Heart left ventricle (tissue), 16 donors: ENCODE measurements around the gene CDH2. TPM values are rescaled to one million over a fixed set of nuclear protein-coding genes. Genes with fewer than 3 reads are reported as not detected.

Experiments used
- ATAC-seq, 4 donors: fragments of 200-7000 bp; cut with Tn5 transposase; one replicate each; pipeline ENCODE4 v1.9.1; 2020 to 2022; ENCODE audit warnings: moderate library complexity in 4 of 4, mild to moderate bottlenecking in 3 of 4, moderate number of reproducible peaks in 1 of 4
- DNase-seq, 5 donors: peaks; one replicate each; pipeline ENCODE4 v3.0.0-alpha.2; 2020
- H3K27ac ChIP-seq, 12 donors: fragments of 200-600 bp; sonication (generic) in 4 of 12; one replicate each; pipeline versions ENCODE4 v1.5.0 to v1.8.0; 2016 to 2022; ENCODE audit warnings: mild to moderate bottlenecking in 2 of 12
- H3K27me3 ChIP-seq, 9 donors: fragments of 200-600 bp; sonication (generic) in 2 of 9; one replicate each; pipeline versions ENCODE4 v1.5.1 to v1.8.0; 2016 to 2022; ENCODE audit warnings: mild to moderate bottlenecking in 3 of 9
- H3K36me3 ChIP-seq, 9 donors: fragments of 200-600 bp; sonication (generic) in 2 of 9; one replicate each; pipeline versions ENCODE4 v1.5.0 to v1.8.0; 2018 to 2022; ENCODE audit warnings: mild to moderate bottlenecking in 2 of 9
- H3K4me1 ChIP-seq, 12 donors: fragments of 200-600 bp; sonication (generic) in 4 of 12; one replicate each; pipeline versions ENCODE4 v1.5.0 to v1.8.0; 2016 to 2022; ENCODE audit warnings: mild to moderate bottlenecking in 3 of 12
- H3K4me3 ChIP-seq, 12 donors: fragments of 200-600 bp; sonication (generic) in 4 of 12; one replicate each; pipeline versions ENCODE4 v1.5.0 to v1.8.0; 2017 to 2022; ENCODE audit warnings: mild to moderate bottlenecking in 9 of 12, moderate library complexity in 4 of 12
- H3K9me3 ChIP-seq, 12 donors: fragments of 200-600 bp; sonication (generic) in 4 of 12; one replicate each; pipeline versions ENCODE4 v1.5.0 to v1.8.0; 2016 to 2022; ENCODE audit warnings: mild to moderate bottlenecking in 1 of 12
- POLR2A ChIP-seq, 2 donors: fragments of 450-650 bp; IDR thresholded peaks; one replicate each; pipeline ENCODE4 v1.6.1; 2017; ENCODE audit warnings: antibody characterized with exemption in 2 of 2, mild to moderate bottlenecking in 2 of 2, moderate library complexity in 2 of 2
- WGBS, 4 donors: extraction: QIAGEN DNeasy Blood & Tissue Kit in 2 of 4; methylation state at CpG; one replicate each; pipeline versions ENCODE4 v1.1.5 to v1.1.7; 2013 to 2018; 5-methylcytosine and 5-hydroxymethylcytosine counted together
- intact Hi-C, 10 donors: fragments of 100-400 bp; cut with DNase I; formaldehyde crosslinking; loops; one replicate each; pipeline versions ENCODE4 v1.11.1 to v1.14.2; 2022
- polyA plus RNA-seq, 2 donors: library from polyadenylated mRNA; stranded (reverse); fragments of 200-250 nt; gene quantifications; one replicate each; pipeline ENCODE4 v1.2.3, GENCODE V29; 2013
- total RNA-seq, 9 donors: library from RNA; depleted of rRNA in 2 of 9; stranded (reverse); fragments of >200 nt in 2 of 9; fragmentation: NEBNext Ultra II Directional in 3 of 9; extraction: Animal tissue kit (Norgen Biotek cat#: 25700) in 3 of 9; gene quantifications; one replicate each; pipeline versions ENCODE4 v1.1.0 to v1.2.4, GENCODE V29; 2016 to 2023
- TF ChIP-seq, protein P1 (sequence below), 12 donors: fragments of 200-600 bp; sonication (generic) in 4 of 12; IDR thresholded peaks; one replicate each; pipeline versions ENCODE4 v1.5.0 to v1.8.0; 2018 to 2022; ENCODE audit warnings: antibody characterized with exemption in 12 of 12, mild to moderate bottlenecking in 5 of 12
- donor health status: ischemic (EF 13 %, LVEDD 7.1; RV severe dilation, severe dysfunction).
- donor health status: healthy with polysubstance abuse.
- donor health status: DM: no; HTN: yes; CAD: no.
- donor health status: DM: no; HTN: no; CAD: no.
- donor health status: ischemic (EF 25% LVEDD 6.9; RV normal size, moderate dysfunction).
- donor health status: ischemic (EF 25% LVEDD 5.7; RV mildly dilated, moderate dysfunction).
- donor health status: healthy.
- donor health status: DM: yes; HTN: yes; CAD: no.
- donor health status: ischemic (EF 35%, LVEDD 5.7; RV mildly dilated, moderate dysfunction).
- donor health status: nonischemic (EF 11% LVEDD 7.7; RV severe dilation, severe dysfunction).
- donor health status: DM: yes; HTN: yes; CAD: no.
- donor health status: PGD.
- donor health status: ischemic (EF 29% LVEDD 5.4; RV normal size, mild dysfunction).
- donor health status: nonischemic (EF 23%, LVEDD 6.1; RV moderate dilation, normal function).

The CDH2 gene
- total and polyA plus RNA-seq, 11 donors: 62.5 to 594 (median 386) TPM

DNA sequence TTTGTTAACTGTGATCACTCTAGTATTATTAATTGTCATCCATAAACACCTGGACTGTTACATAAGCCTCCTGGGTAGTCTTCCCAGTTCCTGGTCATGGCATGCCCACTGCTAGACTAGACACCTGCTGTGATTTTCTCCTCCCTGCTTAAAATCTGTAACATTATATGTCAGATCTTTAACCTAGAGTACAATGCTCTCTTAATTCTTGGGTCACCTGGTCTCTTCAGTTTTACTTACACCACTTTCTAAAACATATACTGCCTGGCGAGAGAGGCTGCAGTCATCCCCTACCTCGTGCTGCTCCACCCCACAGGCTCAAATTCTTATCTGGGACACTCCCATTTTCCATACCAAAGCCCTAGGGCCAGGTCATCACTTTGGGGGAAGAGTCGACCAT, 161.3 kb downstream of the CDH2 start:
- WGBS, 4 donors: 33 to 51% (median 40%) methylated on average over 3 of the region's 3 CpGs
- ATAC-seq (peak in 1 of 4 donors; percentile 12), DNase-seq (no peak)
- no peak overlapping the region for H3K4me3 ChIP-seq
- peaks cover 0 to 25% (median 0%) of the 10 kb centered on the region in 9 donors for H3K36me3 ChIP-seq
- H3K4me1 ChIP-seq: peaks cover 0 to 34% (median 1%) of the 10 kb centered on the region in 12 donors
- no peak overlapping the region for H3K27ac ChIP-seq
- no peaks in the 10 kb centered on the region for H3K27me3 ChIP-seq
- H3K9me3 ChIP-seq: no peaks in the 10 kb centered on the region
- intact Hi-C loops: loop anchor here in 3 of 10 donors (10.0 kb wide), 3 partner anchors 49 to 159 kb away; partner anchors contain the start of gene CDH2 (in 2 of the 3)
- TF ChIP-seq, protein P1, sequence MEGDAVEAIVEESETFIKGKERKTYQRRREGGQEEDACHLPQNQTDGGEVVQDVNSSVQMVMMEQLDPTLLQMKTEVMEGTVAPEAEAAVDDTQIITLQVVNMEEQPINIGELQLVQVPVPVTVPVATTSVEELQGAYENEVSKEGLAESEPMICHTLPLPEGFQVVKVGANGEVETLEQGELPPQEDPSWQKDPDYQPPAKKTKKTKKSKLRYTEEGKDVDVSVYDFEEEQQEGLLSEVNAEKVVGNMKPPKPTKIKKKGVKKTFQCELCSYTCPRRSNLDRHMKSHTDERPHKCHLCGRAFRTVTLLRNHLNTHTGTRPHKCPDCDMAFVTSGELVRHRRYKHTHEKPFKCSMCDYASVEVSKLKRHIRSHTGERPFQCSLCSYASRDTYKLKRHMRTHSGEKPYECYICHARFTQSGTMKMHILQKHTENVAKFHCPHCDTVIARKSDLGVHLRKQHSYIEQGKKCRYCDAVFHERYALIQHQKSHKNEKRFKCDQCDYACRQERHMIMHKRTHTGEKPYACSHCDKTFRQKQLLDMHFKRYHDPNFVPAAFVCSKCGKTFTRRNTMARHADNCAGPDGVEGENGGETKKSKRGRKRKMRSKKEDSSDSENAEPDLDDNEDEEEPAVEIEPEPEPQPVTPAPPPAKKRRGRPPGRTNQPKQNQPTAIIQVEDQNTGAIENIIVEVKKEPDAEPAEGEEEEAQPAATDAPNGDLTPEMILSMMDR (IDR thresholded peaks at IDR 0.05): no peak
- TF ChIP-seq POLR2A (IDR thresholded peaks at IDR 0.05): no peak

DNA sequence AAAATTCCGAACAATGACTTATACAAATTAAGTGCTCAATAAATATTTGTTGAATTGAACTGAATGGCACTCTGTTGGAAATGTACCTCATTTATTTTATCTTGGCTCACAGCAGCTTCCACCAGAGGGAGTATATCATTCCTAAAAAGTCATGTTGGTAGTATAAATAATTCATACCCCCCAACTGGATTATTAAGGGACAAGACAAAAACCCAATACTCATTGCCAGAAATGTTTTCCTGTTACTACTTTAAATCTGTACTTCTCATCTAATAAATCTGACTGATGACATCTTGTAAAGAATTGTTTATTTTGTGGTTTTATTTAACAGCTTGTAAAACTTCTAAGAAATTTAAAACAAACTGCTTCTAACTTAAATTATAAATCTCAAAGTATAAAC, 163.9 kb downstream of the CDH2 start:
- Histone ChIP-seq H3K9me3 (no peaks in the 10 kb centered on the region), H3K36me3 (peaks cover 0 to 45% (median 0%) of the 10 kb centered on the region in 9 donors), H3K27ac (no peak overlapping the region), H3K4me3 (no peak overlapping the region), H3K4me1 (peaks cover 0 to 34% (median 1%) of the 10 kb centered on the region in 12 donors), H3K27me3 (no peaks in the 10 kb centered on the region)
- WGBS, 4 donors: 77 to 80% (median 79%) methylated on average over 1 of the region's 1 CpG
- intact Hi-C loops: loop anchor here in 4 of 10 donors (5.0 to 10.0 kb wide), 5 partner anchors 52 to 164 kb away; partner anchors contain the start of gene CDH2 (in 3 of the 4)
- TF ChIP-seq, protein P1 (IDR thresholded peaks at IDR 0.05): peak in 6 of 12 donors; percentile 7 to 41 (median 36)
- TF ChIP-seq POLR2A (IDR thresholded peaks at IDR 0.05): no peak
- ATAC-seq (no peak), DNase-seq (no peak)

DNA sequence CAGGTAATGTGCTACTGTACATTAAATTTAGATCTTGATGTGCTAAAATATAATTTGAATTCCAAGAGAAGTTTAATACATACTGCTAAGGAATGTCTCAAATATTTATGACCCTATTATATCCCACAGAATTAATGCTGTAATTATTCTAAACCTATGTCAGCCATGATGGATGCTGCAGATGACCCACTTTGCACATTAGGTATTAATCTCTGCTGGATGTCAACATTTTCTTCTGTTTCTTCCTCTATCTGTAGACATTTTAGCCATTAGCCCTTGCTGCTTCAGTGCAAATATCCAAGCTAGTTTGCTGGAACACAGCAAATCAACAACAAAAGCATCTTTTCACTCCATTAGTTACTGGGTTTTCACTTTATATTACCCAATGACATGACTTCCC, 164.6 kb downstream of the CDH2 start:
- H3K27ac ChIP-seq: no peak overlapping the region
- ATAC-seq: no peak
- H3K9me3 ChIP-seq: no peaks in the 10 kb centered on the region
- H3K4me3 ChIP-seq: no peak overlapping the region
- TF ChIP-seq POLR2A (IDR thresholded peaks at IDR 0.05): no peak
- TF ChIP-seq, protein P1 (IDR thresholded peaks at IDR 0.05): no peak
- H3K27me3 ChIP-seq: no peaks in the 10 kb centered on the region
- peaks cover 0 to 49% (median 0%) of the 10 kb centered on the region in 9 donors for H3K36me3 ChIP-seq
- intact Hi-C loops: loop anchor here in 4 of 10 donors (5.0 to 10.0 kb wide), 5 partner anchors 52 to 165 kb away; partner anchors contain the start of gene CDH2 (in 3 of the 4)
- peaks cover 0 to 39% (median 4%) of the 10 kb centered on the region in 12 donors for H3K4me1 ChIP-seq
- no peak for DNase-seq

DNA sequence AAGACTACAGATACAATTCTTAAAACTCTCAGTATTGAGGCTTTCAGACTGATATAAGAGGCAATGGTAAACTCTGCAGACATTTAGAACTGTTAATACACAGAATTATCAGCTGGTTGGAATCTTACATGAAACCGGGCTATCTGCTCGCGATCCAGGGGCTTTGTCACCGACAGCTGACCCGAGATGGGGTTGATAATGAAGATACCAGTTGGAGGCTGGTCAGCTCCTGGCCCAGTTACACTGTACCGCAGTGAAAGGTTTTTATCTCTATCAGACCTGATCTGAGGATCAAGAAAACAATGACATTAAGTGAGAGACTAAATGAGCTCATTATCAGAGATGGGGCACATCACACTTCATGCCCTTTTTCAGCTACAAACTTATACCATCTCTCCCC, 167.3 kb downstream of the CDH2 start:
- TF ChIP-seq, protein P1 (IDR thresholded peaks at IDR 0.05): no peak
- TF ChIP-seq POLR2A (IDR thresholded peaks at IDR 0.05): no peak
- no peak for DNase-seq
- Histone ChIP-seq H3K27me3 (no peaks in the 10 kb centered on the region), H3K27ac (no peak overlapping the region), H3K9me3 (no peaks in the 10 kb centered on the region), H3K36me3 (peaks cover 0 to 68% (median 0%) of the 10 kb centered on the region in 9 donors), H3K4me3 (no peak overlapping the region), H3K4me1 (peaks cover 0 to 42% (median 5%) of the 10 kb centered on the region in 12 donors)
- WGBS, 4 donors: 42 to 56% (median 48%) methylated on average over 6 of the region's 6 CpGs
- no peak for ATAC-seq
- intact Hi-C loops: loop anchor here in 2 of 10 donors (5.0 to 10.0 kb wide), 2 partner anchors 165 to 168 kb away; partner anchors contain the start of gene CDH2 (in 2 of the 2)
